ENCODE data around the gene URB1. TPM values are rescaled to one million over a fixed set of nuclear protein-coding genes. Genes with fewer than 3 reads are reported as not detected.

URB1 gene
- total and polyA plus RNA-seq, 2 of the 8 experiments (the other 6 are each of a cell fraction or from before 2014, with no cell fraction given) = 8.1 to 28.9 TPM

- Histone ChIP-seq H3K79me1 (ENCODE audit: low read depth, low read length) (no peaks in the 10 kb centered on the region), H3K56ac (replicated peaks; ENCODE audit: insufficient read length, low read depth, low read length) (no peak overlapping the region), H3K18ac (ENCODE audit: extremely low read depth, low read length) (no peak overlapping the region), H4K20me1 (replicated peaks in 1 of 2; ENCODE audit: control insufficient read depth in 1 of 2, insufficient read depth in 2 of 2, low read length in 2 of 2) (peaks cover 2 to 8% of the 10 kb centered on the region in 2 experiments), H3K23ac (ENCODE audit: insufficient read length) (no peak overlapping the region), H3K4ac (replicated peaks; ENCODE audit: insufficient read length, low read depth, low read length) (no peak overlapping the region), H3K36me3 (ENCODE audit: control insufficient read depth in 2 of 4, insufficient read depth in 4 of 4, low read length in 3 of 4) (peaks cover 26 to 76% (median 67%) of the 10 kb centered on the region in 4 experiments), H2AFZ (ENCODE audit: low read length) (no peak overlapping the region), H2BK12ac (ENCODE audit: low read depth, low read length) (no peak overlapping the region), H3K4me1 (replicated peaks in 1 of 4; ENCODE audit: control insufficient read depth in 3 of 4, insufficient read depth in 4 of 4, low read length in 3 of 4) (no peaks in the 10 kb centered on the region), H3K27me3 (replicated peaks in 1 of 4; ENCODE audit: control insufficient read depth in 3 of 4, extremely low read depth in 1 of 4, insufficient read depth in 3 of 4, low read length in 3 of 4) (no peaks in the 10 kb centered on the region), H3K79me2 (ENCODE audit: control insufficient read depth in 1 of 2, insufficient read depth in 2 of 2, low read length in 2 of 2) (no peaks in the 10 kb centered on the region), H2AK5ac (ENCODE audit: low read depth, low read length) (no peak overlapping the region), H3K9ac (replicated peaks in 1 of 4; ENCODE audit: extremely low read depth in 1 of 4, low read depth in 3 of 4, low read length in 3 of 4) (no peak overlapping the region), H2BK20ac (ENCODE audit: low read length) (no peak overlapping the region), H2BK120ac (replicated peaks; ENCODE audit: low read depth, low read length) (no peak overlapping the region), H3K4me3 (ENCODE audit: extremely low read depth in 1 of 4, insufficient read depth in 2 of 4, low read depth in 3 of 4, low read length in 4 of 4) (no peak overlapping the region), H4K91ac (replicated peaks; ENCODE audit: insufficient read length, low read length) (no peak overlapping the region), H3K9me3 (ENCODE audit: insufficient read depth in 2 of 2, low read depth in 1 of 2, low read length in 1 of 2) (no peaks in the 10 kb centered on the region), H4K5ac (ENCODE audit: insufficient read length, low read depth, low read length) (no peak overlapping the region), H3K14ac (ENCODE audit: insufficient read length) (no peak overlapping the region), H3K27ac (ENCODE audit: low read depth, low read length) (no peak overlapping the region), H2BK5ac (ENCODE audit: low read depth, low read length) (no peak overlapping the region), H3K4me2 (ENCODE audit: insufficient read depth in 1 of 2, low read depth in 2 of 2, low read length in 2 of 2) (no peak overlapping the region), H3K23me2 (ENCODE audit: low read depth, low read length) (no peaks in the 10 kb centered on the region), H2BK15ac (ENCODE audit: low read length) (no peak overlapping the region), H4K8ac (ENCODE audit: extremely low read depth, insufficient read depth, low read length) (no peak overlapping the region)
- FAIRE-seq = no peak
- POLR2A ChIA-PET (ENCODE audit: partially characterized antibody) = interaction anchor here (1.4 kb wide), 1 partner anchor 9 kb away, joined by 6 read pairs; no protein-coding TSS in a partner anchor
- CTCF ChIA-PET (ENCODE audit: partially characterized antibody) = interaction anchor here (0.7 to 1.7 kb wide), 9 partner anchors 19 to 727 kb away, joined by 3 to 7 read pairs (median 3); no protein-coding TSS in a partner anchor
- WGBS, 2 experiments (ENCODE audit: extremely low coverage in 1 of 2, insufficient coverage in 1 of 2, insufficient read length in 1 of 2, insufficient replicate concordance in 2 of 2, low coverage in 1 of 2, low lambda C conversion rate in 2 of 2, missing lambda C conversion rate in 1 of 2) = 87% methylated on average over 4 of the region's 4 CpGs; no CpG with 5 or more reads in 1 of the 2 experiments
- no peak for DNase-seq (ENCODE audit: low read depth in 1 of 2, low spot score in 2 of 2)
These were observed 28.0 kb downstream of the URB1 start for GRCh38 chr21:32364796-32365195.
